NT2/D1 (cell line): ENCODE measurements around the gene CUEDC2.

Source experiments
- DNase-seq: peaks from one replicate; pipeline ENCODE4 v3.0.0-alpha.2; 2011; ENCODE audit warnings: low read depth, low spot score
- H3K27me3 ChIP-seq: 2 replicates; pipeline ENCODE4 v1.6.0; 2011; ENCODE audit warnings: mild to moderate bottlenecking; ENCODE audit not compliant: insufficient read length, insufficient read depth
- H3K36me3 ChIP-seq: 2 replicates; pipeline ENCODE4 v1.6.1; 2011; ENCODE audit warnings: mild to moderate bottlenecking, low read length, mixed read lengths; ENCODE audit not compliant: insufficient read depth, insufficient read length
- H3K4me1 ChIP-seq: 2 replicates; pipeline ENCODE4 v1.5.1; 2011; ENCODE audit not compliant: insufficient read depth, insufficient read length
- H3K4me3 ChIP-seq: 2 replicates; pipeline ENCODE4 v1.5.1; 2011; ENCODE audit warnings: low read depth; ENCODE audit not compliant: insufficient read length
- H3K9ac ChIP-seq: 2 replicates; pipeline ENCODE4 v1.6.0; 2011; ENCODE audit warnings: low read depth; ENCODE audit not compliant: insufficient read length
- H3K9me3 ChIP-seq: 2 replicates; pipeline ENCODE4 v1.5.1; 2011; ENCODE audit warnings: mild to moderate bottlenecking, low read length; ENCODE audit not compliant: insufficient read depth
- SUZ12 ChIP-seq: IDR thresholded peaks from 2 replicates; pipeline ENCODE4 v1.6.1; 2011; ENCODE audit not compliant: insufficient read length, insufficient read depth; ENCODE audit errors: extremely low read depth
- YY1 ChIP-seq: IDR thresholded peaks from 2 replicates; pipeline ENCODE4 v1.6.1; 2011; ENCODE audit not compliant: insufficient read length, insufficient read depth
- ZNF274 ChIP-seq: IDR thresholded peaks from 2 replicates; pipeline ENCODE4 v1.6.1; 2011; ENCODE audit warnings: mild to moderate bottlenecking, low read depth, low read length

CUEDC2 gene

DNA sequence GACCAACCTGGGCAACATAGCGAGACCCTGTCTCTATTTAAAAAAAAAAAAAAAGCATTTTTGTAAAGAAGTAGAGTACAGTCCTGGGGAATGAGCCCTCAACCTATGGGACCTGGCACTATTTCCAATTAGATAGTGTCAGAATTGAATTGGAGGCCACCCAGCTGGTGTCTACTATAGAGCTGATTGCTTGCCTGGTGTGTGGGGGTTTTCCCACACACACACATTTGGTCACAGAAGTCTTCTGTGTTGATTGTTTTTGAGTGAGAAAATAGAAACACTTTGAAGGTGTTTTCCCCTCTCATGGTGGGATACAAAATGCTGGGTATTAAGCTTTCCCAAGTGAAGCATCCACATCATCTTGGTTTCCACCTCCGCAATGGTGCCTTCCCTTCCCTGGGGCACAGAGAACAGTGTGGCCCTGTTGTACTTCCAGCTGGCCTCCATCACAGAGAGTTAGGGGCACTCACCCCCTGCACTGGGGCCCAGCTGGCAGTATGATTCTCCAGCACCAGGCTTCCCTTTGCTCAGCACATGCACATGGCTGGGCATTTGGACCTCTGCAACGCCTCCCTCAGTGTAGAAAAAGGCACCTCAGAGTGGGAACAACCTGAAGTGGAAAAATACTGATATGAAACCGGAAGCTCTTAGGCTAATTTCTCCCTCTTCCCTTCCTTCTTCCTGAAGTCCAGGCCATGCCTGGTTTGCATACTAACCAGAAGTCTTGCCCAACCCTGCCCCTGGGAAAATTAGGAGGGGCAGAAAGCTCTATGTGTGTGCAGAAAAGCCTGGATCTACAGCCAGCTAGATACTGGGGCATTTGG is 47.6 kb downstream of the CUEDC2 start:
- Histone ChIP-seq H3K4me1 (no peaks in the 10 kb centered on the region), H3K27me3 (no peaks in the 10 kb centered on the region), H3K9me3 (no peaks in the 10 kb centered on the region), H3K9ac (no peak overlapping the region), H3K36me3 (peaks cover 28% of the 10 kb centered on the region), H3K4me3 (no peak overlapping the region)
- DNase-seq: no peak
- TF ChIP-seq ZNF274 (no peak), SUZ12 (no peak), YY1 (no peak)

DNA sequence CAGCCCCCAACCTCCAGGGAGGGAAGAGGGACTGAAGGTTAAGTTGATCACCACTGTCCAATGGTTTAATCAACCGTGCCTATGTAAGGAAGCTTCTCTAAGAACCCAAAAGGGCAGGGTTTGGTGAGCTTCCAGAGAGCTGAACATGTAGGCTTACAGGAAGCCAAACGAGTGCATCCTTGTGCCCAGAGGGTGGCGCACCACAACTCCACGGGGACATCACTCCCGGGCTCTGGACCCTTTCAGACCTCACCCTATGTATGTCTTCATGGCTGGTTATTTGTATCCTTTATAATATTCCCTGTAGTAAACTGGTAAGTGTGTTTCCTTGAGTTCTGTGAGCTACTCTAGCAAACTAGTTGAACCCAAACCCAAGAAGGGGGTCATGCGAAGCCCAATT is 48.3 kb downstream of the CUEDC2 start:
- Histone ChIP-seq H3K9ac (no peak overlapping the region), H3K4me1 (no peaks in the 10 kb centered on the region), H3K36me3 (peaks cover 36% of the 10 kb centered on the region), H3K9me3 (no peaks in the 10 kb centered on the region), H3K4me3 (no peak overlapping the region), H3K27me3 (no peaks in the 10 kb centered on the region)
- DNase-seq: no peak
- no peak for TF ChIP-seq SUZ12
- no peak for TF ChIP-seq YY1
- TF ChIP-seq ZNF274: no peak

DNA sequence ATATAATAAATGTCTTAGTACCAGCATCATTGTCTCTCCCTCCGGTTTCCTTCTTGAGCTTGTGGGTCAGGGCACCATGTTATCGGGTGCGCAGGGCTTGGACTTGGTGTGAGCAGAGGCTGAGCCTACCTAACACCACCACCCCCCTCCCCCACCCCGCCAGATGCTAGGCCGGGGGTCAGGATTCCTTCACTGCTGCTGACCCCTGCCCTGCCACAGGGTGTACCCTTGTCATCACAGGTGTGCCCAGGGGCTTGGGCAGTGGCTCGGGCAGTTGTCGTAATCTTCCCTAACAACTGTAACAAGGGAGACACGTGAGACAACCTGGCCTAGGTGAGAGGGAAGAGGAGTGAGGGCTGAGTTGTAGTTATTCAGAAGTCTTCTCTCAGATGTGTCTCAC is 49.5 kb downstream of the CUEDC2 start:
- Histone ChIP-seq H3K4me3 (no peak overlapping the region), H3K4me1 (no peaks in the 10 kb centered on the region), H3K9ac (no peak overlapping the region), H3K9me3 (no peaks in the 10 kb centered on the region), H3K27me3 (no peaks in the 10 kb centered on the region), H3K36me3 (peaks cover 45% of the 10 kb centered on the region)
- no peak for DNase-seq
- TF ChIP-seq YY1 (no peak), ZNF274 (no peak), SUZ12 (no peak)

DNA sequence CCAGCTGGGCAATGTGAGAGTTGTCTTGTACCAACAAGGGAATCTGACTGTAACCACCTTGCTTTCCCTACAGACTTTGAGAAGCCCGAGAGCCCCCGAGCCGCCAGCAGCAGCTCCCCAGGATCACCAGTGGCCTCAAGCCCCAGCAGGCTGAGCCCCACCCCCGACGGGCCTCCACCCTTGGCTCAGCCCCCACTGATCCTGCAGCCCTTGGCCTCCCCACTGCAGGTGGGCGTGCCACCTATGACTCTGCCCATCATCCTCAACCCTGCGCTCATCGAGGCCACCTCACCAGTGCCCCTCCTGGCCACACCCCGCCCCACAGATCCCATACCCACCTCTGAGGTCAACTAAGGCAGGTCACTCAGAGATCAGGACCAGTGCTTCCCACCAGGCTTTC is 50.4 kb downstream of the CUEDC2 start:
- Histone ChIP-seq H3K36me3 (peaks cover 49% of the 10 kb centered on the region), H3K4me3 (no peak overlapping the region), H3K4me1 (no peaks in the 10 kb centered on the region), H3K9ac (no peak overlapping the region), H3K9me3 (no peaks in the 10 kb centered on the region), H3K27me3 (no peaks in the 10 kb centered on the region)
- TF ChIP-seq SUZ12: no peak
- no peak for TF ChIP-seq YY1
- TF ChIP-seq ZNF274: no peak
- no peak for DNase-seq

DNA sequence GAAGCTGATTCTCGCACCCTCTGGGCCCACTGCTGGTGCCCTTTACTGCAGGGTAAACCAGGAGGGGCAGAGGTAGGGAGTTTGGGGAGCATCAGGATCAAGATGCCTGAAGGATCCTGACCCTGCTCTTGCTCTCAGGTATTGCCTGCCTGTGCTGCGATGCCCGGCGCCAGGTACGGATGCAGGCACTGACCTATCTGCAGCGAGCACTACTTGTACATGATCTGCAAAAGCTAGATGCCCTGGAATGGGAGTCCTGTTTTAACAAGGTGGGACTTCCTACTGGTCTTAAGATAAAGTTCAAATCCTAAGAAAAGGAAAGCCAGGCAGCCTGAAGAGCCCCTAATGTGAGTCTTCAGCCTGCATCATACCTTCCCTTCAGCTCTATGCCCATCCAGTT is 53.0 kb downstream of the CUEDC2 start:
- no peaks in the 10 kb centered on the region for H3K9me3 ChIP-seq
- H3K4me3 ChIP-seq: no peak overlapping the region
- no peaks in the 10 kb centered on the region for H3K4me1 ChIP-seq
- no peak for DNase-seq
- H3K9ac ChIP-seq: no peak overlapping the region
- H3K36me3 ChIP-seq: peaks cover 69% of the 10 kb centered on the region
- H3K27me3 ChIP-seq: no peaks in the 10 kb centered on the region
- TF ChIP-seq ZNF274 (no peak), SUZ12 (no peak), YY1 (no peak)

DNA sequence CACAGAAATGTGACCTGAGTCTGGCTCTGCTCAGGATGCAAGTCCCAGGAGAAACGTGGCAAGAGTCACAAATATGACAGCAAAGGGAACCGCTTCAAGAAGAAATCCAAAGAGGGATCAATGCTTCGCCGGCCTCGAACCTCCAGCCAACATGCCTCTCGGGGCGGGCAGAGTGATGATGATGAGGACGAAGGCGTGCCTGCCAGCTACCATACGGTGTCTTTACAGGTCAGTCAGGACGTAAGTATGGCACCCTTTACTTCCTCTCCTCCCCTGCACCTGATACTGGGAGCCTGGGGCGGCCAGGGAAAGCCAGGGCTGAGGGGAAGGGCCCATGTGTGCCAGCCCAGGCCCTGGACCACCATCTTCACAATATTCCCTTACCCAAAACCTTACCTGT is 55.5 kb downstream of the CUEDC2 start:
- Histone ChIP-seq H3K4me1 (no peaks in the 10 kb centered on the region), H3K9me3 (no peaks in the 10 kb centered on the region), H3K27me3 (no peaks in the 10 kb centered on the region), H3K36me3 (peaks cover 72% of the 10 kb centered on the region), H3K9ac (no peak overlapping the region), H3K4me3 (no peak overlapping the region)
- no peak for DNase-seq
- TF ChIP-seq SUZ12 (no peak), YY1 (no peak), ZNF274 (no peak)

DNA sequence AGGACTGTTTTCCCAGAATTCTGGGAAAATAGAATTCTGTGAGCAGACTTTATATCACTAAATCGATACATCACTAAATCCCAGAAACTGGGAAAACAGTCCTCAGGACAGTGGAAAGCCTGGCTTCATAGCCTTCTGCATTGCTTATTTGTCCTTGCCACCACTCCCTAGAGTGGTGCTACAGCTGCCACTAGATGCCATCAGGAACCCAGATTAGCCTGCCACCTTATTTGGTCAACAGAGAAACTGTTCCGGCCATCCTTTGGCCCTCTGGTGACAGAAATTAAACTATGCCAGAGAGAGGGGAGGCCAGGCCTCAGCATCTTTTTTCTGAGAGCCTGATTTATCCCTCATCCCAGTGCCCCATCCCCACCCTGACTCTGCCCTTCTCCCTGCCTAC is 56.5 kb downstream of the CUEDC2 start:
- no peak for TF ChIP-seq ZNF274
- TF ChIP-seq YY1: no peak
- no peak for TF ChIP-seq SUZ12
- no peak for DNase-seq
- Histone ChIP-seq H3K36me3 (peaks cover 76% of the 10 kb centered on the region), H3K9me3 (peaks cover 5% of the 10 kb centered on the region), H3K4me3 (no peak overlapping the region), H3K4me1 (no peaks in the 10 kb centered on the region), H3K27me3 (no peaks in the 10 kb centered on the region), H3K9ac (no peak overlapping the region)
